HepG2 (cell line): ENCODE results near the gene ZFP36. TPM values are rescaled to one million over a fixed set of nuclear protein-coding genes. Genes with fewer than 3 reads are reported as not detected.
A peak's percentile ranks its signal among the peaks of the same experiment; 100 is the strongest.

Source experiments
- DPF2 ChIP-seq: sonication (generic); formaldehyde crosslinking; IDR thresholded peaks from 2 replicates; pipeline ENCODE4 v1.4.0; 2020; ENCODE audit warnings: mild to moderate bottlenecking, low read depth, missing genetic modification reagents, borderline replicate concordance
- FOXJ3 ChIP-seq: sonication (generic); formaldehyde crosslinking; IDR thresholded peaks from 2 replicates; pipeline ENCODE4 v1.4.0; 2020; ENCODE audit warnings: missing genetic modification reagents, mild to moderate bottlenecking, borderline replicate concordance
- FOXM1 ChIP-seq: sonication (generic); formaldehyde crosslinking; IDR thresholded peaks from 2 replicates; pipeline ENCODE4 v1.5.0; 2020; ENCODE audit warnings: missing genetic modification reagents
- GATAD2A ChIP-seq: IDR thresholded peaks from 2 replicates; pipeline ENCODE4 v1.6.1; 2016
- IKZF4 ChIP-seq: sonication (generic); formaldehyde crosslinking; IDR thresholded peaks from 2 replicates; pipeline ENCODE4 v1.5.1; 2020; ENCODE audit warnings: borderline replicate concordance, mild to moderate bottlenecking, low read depth, missing genetic modification reagents; ENCODE audit errors: not compliant biosample characterization
- NFE2L1 ChIP-seq: sonication (generic); formaldehyde crosslinking; IDR thresholded peaks from 2 replicates; pipeline ENCODE4 v1.4.0; 2020; ENCODE audit warnings: missing genetic modification reagents, mild to moderate bottlenecking, borderline replicate concordance
- SAP130 ChIP-seq: IDR thresholded peaks from 2 replicates; pipeline ENCODE4 v1.6.1; 2016; ENCODE audit warnings: low read depth
- SP4 ChIP-seq: sonication (generic); formaldehyde crosslinking; IDR thresholded peaks from 2 replicates; pipeline ENCODE4 v1.8.1; 2023; ENCODE audit warnings: mild to moderate bottlenecking, missing genetic modification reagents
- TCF12 ChIP-seq, 2 experiments: fragments of 450-650 bp in 1 of 2; sonication (generic) in 1 of 2; formaldehyde crosslinking in 1 of 2; IDR thresholded peaks; 2 replicates each; pipeline versions ENCODE4 v1.6.1 to v1.8.0; 2017 to 2022; ENCODE audit warnings: antibody characterized with exemption in 1 of 2, mild to moderate bottlenecking in 1 of 2, missing genetic modification reagents in 1 of 2, moderate library complexity in 1 of 2
- THAP11 ChIP-seq: IDR thresholded peaks from 2 replicates; pipeline ENCODE4 v1.6.1; 2016; ENCODE audit warnings: missing biosample characterization, missing genetic modification reagents
- ZBTB21 ChIP-seq: sonication (generic); formaldehyde crosslinking; IDR thresholded peaks from 2 replicates; pipeline ENCODE4 v1.4.0; 2020; ENCODE audit warnings: missing genetic modification reagents
- ZBTB3 ChIP-seq: sonication (generic); formaldehyde crosslinking; IDR thresholded peaks from 2 replicates; pipeline ENCODE4 v1.4.0; 2020; ENCODE audit warnings: low read depth, mild to moderate bottlenecking, moderate library complexity, missing genetic modification reagents, borderline replicate concordance
- ZFP41 ChIP-seq: sonication (generic); formaldehyde crosslinking; IDR thresholded peaks from 2 replicates; pipeline ENCODE4 v1.4.0; 2020; ENCODE audit warnings: mild to moderate bottlenecking, missing genetic modification reagents, borderline replicate concordance
- ZMYM3 ChIP-seq: sonication (generic); formaldehyde crosslinking; IDR thresholded peaks from 2 replicates; pipeline ENCODE4 v1.5.1; 2020; ENCODE audit warnings: mild to moderate bottlenecking, missing genetic modification reagents
- ZNF33B ChIP-seq: sonication (generic); formaldehyde crosslinking; IDR thresholded peaks from 2 replicates; pipeline ENCODE4 v1.5.1; 2020; ENCODE audit warnings: mild to moderate bottlenecking, missing genetic modification reagents
- ZNF598 ChIP-seq: sonication (generic); formaldehyde crosslinking; IDR thresholded peaks from 2 replicates; pipeline ENCODE4 v1.5.1; 2020; ENCODE audit warnings: mild to moderate bottlenecking, missing genetic modification reagents, borderline replicate concordance
- ZNF619 ChIP-seq: sonication (generic); formaldehyde crosslinking; IDR thresholded peaks from 2 replicates; pipeline ENCODE4 v1.4.0; 2020; ENCODE audit warnings: mild to moderate bottlenecking, missing genetic modification reagents
- polyA plus RNA-seq, 8 experiments: library from polyadenylated mRNA; depleted of rRNA in 3 of 8; stranded (reverse) in 7 of 8; unstranded in 1 of 8; fragments of >200 nt; fragmentation: Illumina TruSeq in 4 of 8; extraction: Trizol in 4 of 8; gene quantifications; 2 replicates each; pipeline versions ENCODE4 v1.2.1 to v1.2.3, GENCODE V29; 2011 to 2016; ENCODE audit warnings: low read depth in 4 of 8, missing spikeins in 1 of 8, mixed read lengths in 1 of 8; ENCODE audit not compliant: insufficient read depth in 1 of 8
- total RNA-seq, 5 experiments: library from RNA; depleted of rRNA; stranded (reverse); fragments of >200 nt; fragmentation: Illumina TruSeq; extraction: Trizol; gene quantifications; 2 replicates each; pipeline ENCODE4 v1.2.3, GENCODE V29; 2016; ENCODE audit warnings: low read depth in 1 of 5
- TF ChIP-seq, protein P1 (sequence below): sonication (generic); formaldehyde crosslinking; IDR thresholded peaks from 2 replicates; pipeline ENCODE4 v1.4.0; 2020; ENCODE audit warnings: mild to moderate bottlenecking, missing genetic modification reagents
- TF ChIP-seq, protein P2 (sequence below): sonication (generic); formaldehyde crosslinking; IDR thresholded peaks from 2 replicates; pipeline ENCODE4 v1.5.0; 2020; ENCODE audit warnings: mild to moderate bottlenecking, missing genetic modification reagents, borderline replicate concordance

The ZFP36 gene
- total and polyA plus RNA-seq, 2 of the 13 experiments (the other 11 are each of a cell fraction or from before 2014, with no cell fraction given): 1.4 to 1.7 TPM

- TF ChIP-seq ZBTB3 (CRISPR knock-in tag) (0 out of 2 replicates have a peak, but pooled peaks have one; percentile 22), SAP130 (CRISPR knock-in tag) (peak; percentile 57), GATAD2A (CRISPR knock-in tag) (0 out of 2 replicates have a peak, but pooled peaks have one; percentile 26), ZNF598 (CRISPR knock-in tag) (peak; percentile 51; the same call in 1 of the 2 replicates), FOXJ3 (CRISPR knock-in tag) (no peak), SP4 (CRISPR knock-in tag) (0 out of 2 replicates have a peak, but pooled peaks have one; percentile 41), THAP11 (CRISPR knock-in tag) (no peak), FOXM1 (CRISPR knock-in tag) (no peak), ZFP41 (CRISPR knock-in tag) (no peak), IKZF4 (CRISPR knock-in tag) (no peak), ZNF33B (CRISPR knock-in tag) (0 out of 2 replicates have a peak, but pooled peaks have one; percentile 44), ZBTB21 (CRISPR knock-in tag) (no peak), TCF12 (IDR thresholded peaks at IDR 0.05) (no peak), TCF12 (CRISPR knock-in tag; IDR thresholded peaks at IDR 0.05) (no peak), ZMYM3 (CRISPR knock-in tag) (peak; percentile 68; the same call in 1 of the 2 replicates), NFE2L1 (CRISPR knock-in tag) (0 out of 2 replicates have a peak, but pooled peaks have one; percentile 33), ZNF619 (CRISPR knock-in tag) (peak; percentile 82; the same call in 1 of the 2 replicates), DPF2 (CRISPR knock-in tag) (no peak)
- TF ChIP-seq, protein P1, sequence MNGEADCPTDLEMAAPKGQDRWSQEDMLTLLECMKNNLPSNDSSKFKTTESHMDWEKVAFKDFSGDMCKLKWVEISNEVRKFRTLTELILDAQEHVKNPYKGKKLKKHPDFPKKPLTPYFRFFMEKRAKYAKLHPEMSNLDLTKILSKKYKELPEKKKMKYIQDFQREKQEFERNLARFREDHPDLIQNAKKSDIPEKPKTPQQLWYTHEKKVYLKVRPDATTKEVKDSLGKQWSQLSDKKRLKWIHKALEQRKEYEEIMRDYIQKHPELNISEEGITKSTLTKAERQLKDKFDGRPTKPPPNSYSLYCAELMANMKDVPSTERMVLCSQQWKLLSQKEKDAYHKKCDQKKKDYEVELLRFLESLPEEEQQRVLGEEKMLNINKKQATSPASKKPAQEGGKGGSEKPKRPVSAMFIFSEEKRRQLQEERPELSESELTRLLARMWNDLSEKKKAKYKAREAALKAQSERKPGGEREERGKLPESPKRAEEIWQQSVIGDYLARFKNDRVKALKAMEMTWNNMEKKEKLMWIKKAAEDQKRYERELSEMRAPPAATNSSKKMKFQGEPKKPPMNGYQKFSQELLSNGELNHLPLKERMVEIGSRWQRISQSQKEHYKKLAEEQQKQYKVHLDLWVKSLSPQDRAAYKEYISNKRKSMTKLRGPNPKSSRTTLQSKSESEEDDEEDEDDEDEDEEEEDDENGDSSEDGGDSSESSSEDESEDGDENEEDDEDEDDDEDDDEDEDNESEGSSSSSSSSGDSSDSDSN (CRISPR knock-in tag): peak; percentile 78
- TF ChIP-seq, protein P2, sequence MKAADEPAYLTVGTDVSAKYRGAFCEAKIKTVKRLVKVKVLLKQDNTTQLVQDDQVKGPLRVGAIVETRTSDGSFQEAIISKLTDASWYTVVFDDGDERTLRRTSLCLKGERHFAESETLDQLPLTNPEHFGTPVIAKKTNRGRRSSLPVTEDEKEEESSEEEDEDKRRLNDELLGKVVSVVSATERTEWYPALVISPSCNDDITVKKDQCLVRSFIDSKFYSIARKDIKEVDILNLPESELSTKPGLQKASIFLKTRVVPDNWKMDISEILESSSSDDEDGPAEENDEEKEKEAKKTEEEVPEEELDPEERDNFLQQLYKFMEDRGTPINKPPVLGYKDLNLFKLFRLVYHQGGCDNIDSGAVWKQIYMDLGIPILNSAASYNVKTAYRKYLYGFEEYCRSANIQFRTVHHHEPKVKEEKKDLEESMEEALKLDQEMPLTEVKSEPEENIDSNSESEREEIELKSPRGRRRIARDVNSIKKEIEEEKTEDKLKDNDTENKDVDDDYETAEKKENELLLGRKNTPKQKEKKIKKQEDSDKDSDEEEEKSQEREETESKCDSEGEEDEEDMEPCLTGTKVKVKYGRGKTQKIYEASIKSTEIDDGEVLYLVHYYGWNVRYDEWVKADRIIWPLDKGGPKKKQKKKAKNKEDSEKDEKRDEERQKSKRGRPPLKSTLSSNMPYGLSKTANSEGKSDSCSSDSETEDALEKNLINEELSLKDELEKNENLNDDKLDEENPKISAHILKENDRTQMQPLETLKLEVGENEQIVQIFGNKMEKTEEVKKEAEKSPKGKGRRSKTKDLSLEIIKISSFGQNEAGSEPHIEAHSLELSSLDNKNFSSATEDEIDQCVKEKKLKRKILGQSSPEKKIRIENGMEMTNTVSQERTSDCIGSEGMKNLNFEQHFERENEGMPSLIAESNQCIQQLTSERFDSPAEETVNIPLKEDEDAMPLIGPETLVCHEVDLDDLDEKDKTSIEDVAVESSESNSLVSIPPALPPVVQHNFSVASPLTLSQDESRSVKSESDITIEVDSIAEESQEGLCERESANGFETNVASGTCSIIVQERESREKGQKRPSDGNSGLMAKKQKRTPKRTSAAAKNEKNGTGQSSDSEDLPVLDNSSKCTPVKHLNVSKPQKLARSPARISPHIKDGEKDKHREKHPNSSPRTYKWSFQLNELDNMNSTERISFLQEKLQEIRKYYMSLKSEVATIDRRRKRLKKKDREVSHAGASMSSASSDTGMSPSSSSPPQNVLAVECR (CRISPR knock-in tag): peak; percentile 31; the same call in 1 of the 2 replicates
These were observed 7.4 kb downstream of the ZFP36 start (continued) for GRCh38 chr19:39413911-39414608.
